GM21526 (cell line): ENCODE results near the gene NXPE1.

Source experiments
- ATAC-seq: cut with Tn5 transposase; IDR thresholded peaks from one replicate; pipeline ENCODE4 v1.9.1; 2021; ENCODE audit warnings: moderate library complexity; ENCODE audit not compliant: unreplicated experiment, low FRiP score

The NXPE1 gene

GRCh38 chr11:114563077-114563476, 3.4 kb upstream of the NXPE1 start:
- no peak for ATAC-seq

- no peak for ATAC-seq
These were observed 2.7 kb upstream of the NXPE1 start for GRCh38 chr11:114562166-114562916.

GRCh38 chr11:114556135-114556534, 3.5 kb downstream of the NXPE1 start:
- no peak for ATAC-seq

- no peak for ATAC-seq
These were observed 6.0 kb downstream of the NXPE1 start for GRCh38 chr11:114553642-114554041.

- no peak for ATAC-seq
These were observed 8.6 kb downstream of the NXPE1 start for GRCh38 chr11:114551060-114551459.

GRCh38 chr11:114525682-114526081, 34.0 kb downstream of the NXPE1 start:
- no peak for ATAC-seq

- ATAC-seq, result no peak
These were observed 35.6 kb downstream of the NXPE1 start for GRCh38 chr11:114524122-114524521.

GRCh38 chr11:114522818-114523217, 36.9 kb downstream of the NXPE1 start:
- ATAC-seq, result no peak

- no peak for ATAC-seq
These were observed 48.1 kb downstream of the NXPE1 start for GRCh38 chr11:114511538-114511937.

GRCh38 chr11:114511079-114511478, 48.6 kb downstream of the NXPE1 start:
- no peak for ATAC-seq

- no peak for ATAC-seq
These were observed 57.8 kb downstream of the NXPE1 start for GRCh38 chr11:114501901-114502300.

- ATAC-seq, result no peak
These were observed 59.9 kb downstream of the NXPE1 start for GRCh38 chr11:114499756-114500155.

- ATAC-seq, result no peak
These were observed 62.8 kb downstream of the NXPE1 start for GRCh38 chr11:114496915-114497314.

- no peak for ATAC-seq
These were observed 75.8 kb downstream of the NXPE1 start for GRCh38 chr11:114483929-114484328.

- no peak for ATAC-seq
These were observed 77.6 kb downstream of the NXPE1 start for GRCh38 chr11:114482114-114482513.

GRCh38 chr11:114479331-114479730, 80.3 kb downstream of the NXPE1 start:
- ATAC-seq, result no peak

- ATAC-seq, result no peak
These were observed 80.9 kb downstream of the NXPE1 start for GRCh38 chr11:114478768-114479167.

GRCh38 chr11:114478001-114478410, 81.7 kb downstream of the NXPE1 start:
- no peak for ATAC-seq

GRCh38 chr11:114472661-114473060, 87.0 kb downstream of the NXPE1 start:
- no peak for ATAC-seq
